Fibroblast of pulmonary artery (primary cell): Measurements from ENCODE around the gene CLPTM1.
A peak's percentile ranks its signal among the peaks of the same experiment; 100 is the strongest.
"Not testable (repeated sequence)": the region's sequence is repeated elsewhere in the genome, so short reads cannot be mapped to it uniquely, and the experiment has no call there.

Source experiments
- DNase-seq: peaks from one replicate; pipeline ENCODE4 v3.0.0-alpha.2; 2010; ENCODE audit warnings: low read depth
- H3K4me3 ChIP-seq: replicated peaks from 2 replicates; pipeline ENCODE4 v1.5.1; 2011; ENCODE audit warnings: low read depth, mild to moderate bottlenecking, control low read depth, low read length, moderate library complexity
- CTCF ChIP-seq: IDR thresholded peaks from 2 replicates; pipeline ENCODE4 v1.5.1; 2011; ENCODE audit warnings: mild to moderate bottlenecking, control low read depth, low read length, inconsistent platforms; ENCODE audit errors: missing control alignments

The CLPTM1 gene

GRCh38 chr19:44992336-44993163 lies 37.4 kb downstream of the CLPTM1 start:
- no peak for TF ChIP-seq CTCF

GRCh38 chr19:44993526-44993925 lies 38.3 kb downstream of the CLPTM1 start:
- no peak for DNase-seq
- TF ChIP-seq CTCF, result no peak
- H3K4me3 ChIP-seq, result no peak overlapping the region

More at GRCh38 chr19:44992336-44993163, 37.4 kb downstream of the CLPTM1 start:
- DNase-seq, result no peak
- no peak overlapping the region for H3K4me3 ChIP-seq

GRCh38 chr19:44993926-44994537 lies 38.9 kb downstream of the CLPTM1 start:
- H3K4me3 ChIP-seq, result no peak overlapping the region
- no peak for DNase-seq
- TF ChIP-seq CTCF, result no peak

GRCh38 chr19:44998025-44998424 lies 42.8 kb downstream of the CLPTM1 start:
- TF ChIP-seq CTCF, result no peak
- no peak for DNase-seq
- H3K4me3 ChIP-seq, result no peak overlapping the region

- H3K4me3 ChIP-seq, DNase-seq: not testable (repeated sequence)
These were observed 44.1 kb downstream of the CLPTM1 start for GRCh38 chr19:44999131-44999925.

- not testable (repeated sequence) for DNase-seq
- peak overlapping the region; percentile 37 for H3K4me3 ChIP-seq
These were observed 45.5 kb downstream of the CLPTM1 start for GRCh38 chr19:45000665-45001064.

- peak within 1 kb of the TSS; percentile 62 for H3K4me3 ChIP-seq
- peak; percentile 90 for DNase-seq
- no peak for TF ChIP-seq CTCF
These were observed 46.0 kb downstream of the CLPTM1 start, which contains the start of gene RELB for GRCh38 chr19:45001087-45001739. RELB (plus strand) TSS chr19:45001464; CDS start chr19:45001580, 116 bp downstream.
